ENCODE results near the gene CCDC122.
A peak's percentile ranks its signal among the peaks of the same experiment; 100 is the strongest.

Gene CCDC122

GRCh38 chr13:43797869-43798268 is 81.7 kb downstream of the CCDC122 start:
- TF ChIP-seq, protein P1, sequence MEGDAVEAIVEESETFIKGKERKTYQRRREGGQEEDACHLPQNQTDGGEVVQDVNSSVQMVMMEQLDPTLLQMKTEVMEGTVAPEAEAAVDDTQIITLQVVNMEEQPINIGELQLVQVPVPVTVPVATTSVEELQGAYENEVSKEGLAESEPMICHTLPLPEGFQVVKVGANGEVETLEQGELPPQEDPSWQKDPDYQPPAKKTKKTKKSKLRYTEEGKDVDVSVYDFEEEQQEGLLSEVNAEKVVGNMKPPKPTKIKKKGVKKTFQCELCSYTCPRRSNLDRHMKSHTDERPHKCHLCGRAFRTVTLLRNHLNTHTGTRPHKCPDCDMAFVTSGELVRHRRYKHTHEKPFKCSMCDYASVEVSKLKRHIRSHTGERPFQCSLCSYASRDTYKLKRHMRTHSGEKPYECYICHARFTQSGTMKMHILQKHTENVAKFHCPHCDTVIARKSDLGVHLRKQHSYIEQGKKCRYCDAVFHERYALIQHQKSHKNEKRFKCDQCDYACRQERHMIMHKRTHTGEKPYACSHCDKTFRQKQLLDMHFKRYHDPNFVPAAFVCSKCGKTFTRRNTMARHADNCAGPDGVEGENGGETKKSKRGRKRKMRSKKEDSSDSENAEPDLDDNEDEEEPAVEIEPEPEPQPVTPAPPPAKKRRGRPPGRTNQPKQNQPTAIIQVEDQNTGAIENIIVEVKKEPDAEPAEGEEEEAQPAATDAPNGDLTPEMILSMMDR (IDR thresholded peaks at IDR 0.05; ENCODE audit: low read depth, low read length): peak; percentile 11
- H3K4me3 ChIP-seq (replicated peaks in 1 of 2; ENCODE audit: low read depth in 2 of 2, low read length in 2 of 2): no peak overlapping the region
- DNase-seq (ENCODE audit: low read depth in 2 of 2): peak; percentile 36 to 38

- no peak for DNase-seq (ENCODE audit: low read depth in 2 of 2)
- no peak overlapping the region for H3K4me3 ChIP-seq (replicated peaks in 1 of 2; ENCODE audit: low read depth in 2 of 2, low read length in 2 of 2)
- TF ChIP-seq, protein P1 (IDR thresholded peaks at IDR 0.05; ENCODE audit: low read depth, low read length): no peak
Observed at GRCh38 chr13:43797159-43797558, 82.4 kb downstream of the CCDC122 start.

- H3K4me3 ChIP-seq (replicated peaks in 1 of 2; ENCODE audit: low read depth in 2 of 2, low read length in 2 of 2): no peak overlapping the region
- DNase-seq (ENCODE audit: low read depth in 2 of 2): no peak
- TF ChIP-seq, protein P1 (IDR thresholded peaks at IDR 0.05; ENCODE audit: low read depth, low read length): no peak
Observed at GRCh38 chr13:43794416-43794815, 85.1 kb downstream of the CCDC122 start.

DNA sequence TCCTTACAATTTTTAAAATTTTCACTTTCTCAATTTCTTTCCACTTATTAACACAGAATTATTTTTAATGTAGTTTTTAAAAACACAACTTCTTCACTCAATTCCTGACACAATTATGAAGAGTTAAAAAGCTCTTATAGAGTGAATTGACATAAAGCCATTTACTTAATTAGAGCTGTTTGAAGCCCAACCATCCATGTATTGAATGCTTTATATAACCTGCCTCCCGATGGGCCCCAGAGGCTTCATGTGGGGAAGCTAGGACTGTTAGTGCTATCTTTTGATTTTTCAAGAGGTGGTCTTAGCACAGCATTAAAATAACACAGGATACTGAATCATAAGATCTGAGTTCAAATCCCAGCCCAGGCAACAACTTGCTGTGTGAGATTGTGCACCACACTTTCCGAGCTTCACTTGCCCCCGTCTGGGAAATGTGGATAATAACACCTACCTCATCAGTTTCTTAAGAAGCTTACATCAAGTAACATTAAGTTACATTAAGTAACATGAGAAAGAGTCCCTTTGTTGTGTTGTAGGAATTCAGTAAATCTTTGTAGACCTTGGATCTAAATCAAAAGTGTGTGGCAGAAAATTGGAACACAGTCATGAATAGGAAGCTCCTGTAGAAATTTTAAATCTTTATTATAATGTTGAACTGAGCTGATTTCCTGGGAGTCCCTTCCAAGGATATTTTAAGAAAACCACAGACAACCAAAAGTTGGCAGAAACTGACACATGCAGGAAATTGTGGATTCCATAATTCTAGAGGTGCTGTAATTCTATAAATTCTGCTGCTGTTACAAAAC is 87.3 kb downstream of the CCDC122 start:
- TF ChIP-seq, protein P1 (IDR thresholded peaks at IDR 0.05; ENCODE audit: low read depth, low read length): no peak
- no peak overlapping the region for H3K4me3 ChIP-seq (replicated peaks in 1 of 2; ENCODE audit: low read depth in 2 of 2, low read length in 2 of 2)
- peak; percentile 43 to 73 for DNase-seq (ENCODE audit: low read depth in 2 of 2)

- no peak overlapping the region for H3K4me3 ChIP-seq (replicated peaks in 1 of 2; ENCODE audit: low read depth in 2 of 2, low read length in 2 of 2)
- DNase-seq (ENCODE audit: low read depth in 2 of 2): peak; percentile 65 to 84
- TF ChIP-seq, protein P1 (IDR thresholded peaks at IDR 0.05; ENCODE audit: low read depth, low read length): peak; percentile 66
Observed at GRCh38 chr13:43787997-43788396, 91.5 kb downstream of the CCDC122 start.

GRCh38 chr13:43787518-43787891 is 92.0 kb downstream of the CCDC122 start:
- peak overlapping the region; percentile 67 to 70 for H3K4me3 ChIP-seq (replicated peaks in 1 of 2; ENCODE audit: low read depth in 2 of 2, low read length in 2 of 2)

More at GRCh38 chr13:43787518-43787891, 92.0 kb downstream of the CCDC122 start:
- TF ChIP-seq, protein P1 (IDR thresholded peaks at IDR 0.05; ENCODE audit: low read depth, low read length): no peak
- DNase-seq (ENCODE audit: low read depth in 2 of 2): peak in 1 of 2 donors; percentile 21

All from cardiac fibroblast (primary cell).